Fibroblast of skin of left quadriceps (primary cell): ENCODE results near the gene PCP4L1.
A peak's percentile ranks its signal among the peaks of the same experiment; 100 is the strongest.
"Not testable (repeated sequence)": the region's sequence is repeated elsewhere in the genome, so short reads cannot be mapped to it uniquely, and the experiment has no call there.

Experiments
- DNase-seq, 2 experiments: peaks; one replicate each; pipeline ENCODE4 v3.0.0-alpha.2; 2013; ENCODE audit warnings: low read depth in 2 of 2

The PCP4L1 gene

DNA sequence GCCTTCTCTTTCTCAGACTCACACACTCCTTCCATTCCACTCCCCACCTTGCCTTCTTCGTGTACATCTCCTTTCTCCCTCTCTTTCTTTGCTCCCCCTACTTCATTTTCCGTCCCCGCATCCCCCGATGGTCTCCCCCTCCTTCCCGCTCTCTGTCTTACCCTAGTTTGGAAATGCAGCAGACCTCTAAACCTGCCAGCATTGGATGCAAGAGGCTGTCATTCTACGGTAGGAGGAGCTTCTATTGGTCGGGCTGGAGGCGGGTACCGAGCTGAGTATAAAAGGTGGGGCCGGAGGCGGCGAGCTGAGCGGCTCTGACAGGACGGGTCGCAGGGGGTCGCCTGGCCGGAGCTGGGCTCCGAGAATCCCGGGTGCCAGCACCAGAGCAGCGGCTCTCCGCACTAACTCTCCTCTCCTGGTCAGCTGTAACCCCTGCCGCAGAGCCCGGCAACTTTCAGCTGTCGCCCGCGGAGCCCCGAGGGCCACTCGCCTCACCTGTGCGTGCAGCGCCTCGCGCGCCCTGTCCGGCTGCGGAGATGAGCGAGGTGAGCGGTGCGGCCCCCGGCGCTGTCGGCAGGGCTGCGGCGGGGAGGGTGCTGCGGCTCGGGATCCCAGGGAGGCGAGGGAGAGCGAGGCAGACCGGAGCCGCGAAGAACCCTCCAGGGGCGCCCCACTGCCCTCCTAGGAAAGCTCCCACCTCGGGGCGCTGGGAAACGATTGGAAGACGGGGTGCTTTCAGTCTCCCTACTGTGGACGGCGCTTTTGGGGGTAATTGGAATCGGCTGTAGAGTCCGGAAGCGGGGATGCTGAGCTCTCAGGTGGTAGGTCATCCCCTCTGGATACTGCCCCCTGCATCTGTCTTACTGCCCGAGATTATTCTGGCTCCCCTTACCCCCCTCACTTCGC is at the start of gene PCP4L1:
Gene PCP4L1, plus strand, starts transcription at position 307 of the 906 bp plus-strand sequence. Its CDS starts 230 bp downstream, at position 537.
- peak; percentile 4 to 8 for DNase-seq

DNA sequence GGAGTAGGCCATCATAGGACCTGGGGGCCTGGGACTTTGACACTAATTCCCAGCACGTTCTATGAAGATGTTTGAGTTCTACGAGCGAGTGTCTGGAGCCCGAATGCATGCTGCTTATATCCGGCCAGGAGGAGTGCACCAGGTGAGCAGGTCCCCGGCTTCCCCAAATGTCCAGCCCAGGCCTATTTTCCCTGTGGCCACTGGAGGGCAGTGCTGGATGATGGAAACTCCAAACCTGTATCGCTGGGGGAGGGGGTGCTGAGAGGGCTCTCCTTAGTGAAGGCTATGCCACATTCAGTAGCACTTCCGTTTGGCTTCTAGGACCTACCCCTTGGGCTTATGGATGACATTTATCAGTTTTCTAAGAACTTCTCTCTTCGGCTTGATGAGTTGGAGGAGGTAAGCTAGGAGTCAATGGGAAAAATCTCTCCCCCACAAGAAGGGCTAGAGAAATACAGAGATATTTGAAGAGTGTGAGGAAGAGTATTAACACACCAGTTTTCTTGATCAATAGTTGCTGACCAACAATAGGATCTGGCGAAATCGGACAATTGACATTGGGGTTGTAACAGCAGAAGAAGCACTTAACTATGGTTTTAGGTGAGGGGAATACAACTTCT is 48.6 kb upstream of the PCP4L1 start:
- no peak for DNase-seq

DNA sequence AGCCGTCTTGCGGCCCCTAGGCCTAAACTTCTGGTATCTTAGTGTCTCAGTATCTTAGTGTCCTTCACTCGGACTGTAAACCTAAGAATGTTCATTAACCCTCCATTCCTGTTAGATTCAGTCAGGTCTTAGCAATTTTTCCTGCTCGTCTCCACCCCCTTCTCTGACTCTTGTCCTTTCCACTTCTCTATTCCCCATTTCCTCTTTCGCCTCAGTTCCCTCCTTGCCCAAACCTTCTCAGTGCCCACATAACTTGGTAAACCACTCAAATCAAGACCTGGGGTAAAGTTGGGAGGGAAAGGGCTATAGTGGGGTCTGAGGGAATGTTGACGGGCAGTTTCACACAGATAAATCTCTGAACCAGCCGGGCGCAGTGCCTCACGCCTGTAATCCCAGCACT is 44.2 kb upstream of the PCP4L1 start:
- DNase-seq, result no peak

DNA sequence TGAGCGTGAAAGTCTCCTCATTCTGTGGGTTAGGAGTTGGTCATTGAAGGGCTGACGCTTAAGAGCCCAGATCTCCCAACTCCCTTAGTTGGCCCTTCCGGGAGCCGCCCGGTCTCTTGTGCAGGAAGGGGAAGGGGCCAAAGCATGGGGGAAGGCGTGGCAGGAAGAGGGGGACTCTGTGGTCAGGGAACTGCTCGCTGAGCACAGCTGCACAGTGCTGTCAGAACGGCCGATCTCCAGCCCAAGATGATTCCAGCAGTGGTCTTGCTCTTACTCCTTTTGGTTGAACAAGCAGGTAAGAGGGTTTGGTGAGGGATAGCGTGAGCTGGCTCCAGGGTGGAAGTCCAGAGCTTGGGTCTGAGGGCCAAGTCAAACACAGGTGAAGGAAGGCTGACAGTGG is 43.5 kb upstream of the PCP4L1 start, which contains the start of gene FCER1G:
Gene FCER1G, plus strand, starts transcription at position 220 of the 400 bp plus-strand sequence. Its CDS starts 27 bp downstream, at position 247.
- no peak for DNase-seq

DNA sequence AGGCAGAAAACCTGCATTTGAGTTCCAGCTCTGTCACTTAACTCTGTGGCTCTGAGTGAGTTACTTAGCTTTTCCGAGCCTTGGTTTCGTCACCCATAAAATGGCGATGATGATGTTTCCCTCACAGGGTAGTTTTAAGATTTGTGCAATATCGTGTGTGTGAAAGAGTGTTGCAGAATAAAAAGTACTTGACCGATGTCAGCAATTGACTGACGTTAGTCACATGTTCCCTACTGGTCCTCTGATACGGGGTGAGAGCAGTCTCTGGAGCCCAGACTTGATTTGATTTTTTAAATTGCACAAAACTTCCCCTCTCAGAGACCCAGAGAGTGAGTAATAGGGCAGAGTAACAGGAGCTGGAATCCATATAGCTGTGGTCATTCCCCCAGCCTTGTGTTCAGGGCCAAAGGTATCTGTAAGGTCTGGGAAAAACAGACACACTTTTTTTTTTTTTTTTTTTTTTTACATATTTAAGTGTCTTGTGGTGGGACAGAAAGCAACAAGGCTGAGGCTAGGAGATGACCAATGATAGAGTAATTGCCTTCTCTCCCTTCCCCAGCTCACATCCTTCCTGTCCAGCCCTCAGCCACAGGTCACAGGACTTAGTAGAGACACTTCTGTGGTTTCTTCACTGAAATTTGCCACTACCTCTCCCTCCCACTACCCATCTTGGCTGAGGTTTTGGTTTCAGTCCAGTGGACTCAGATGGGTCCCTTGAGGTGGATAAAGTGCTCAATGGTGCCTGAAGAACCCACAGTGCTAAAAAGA is 41.4 kb upstream of the PCP4L1 start:
- no peak for DNase-seq

DNA sequence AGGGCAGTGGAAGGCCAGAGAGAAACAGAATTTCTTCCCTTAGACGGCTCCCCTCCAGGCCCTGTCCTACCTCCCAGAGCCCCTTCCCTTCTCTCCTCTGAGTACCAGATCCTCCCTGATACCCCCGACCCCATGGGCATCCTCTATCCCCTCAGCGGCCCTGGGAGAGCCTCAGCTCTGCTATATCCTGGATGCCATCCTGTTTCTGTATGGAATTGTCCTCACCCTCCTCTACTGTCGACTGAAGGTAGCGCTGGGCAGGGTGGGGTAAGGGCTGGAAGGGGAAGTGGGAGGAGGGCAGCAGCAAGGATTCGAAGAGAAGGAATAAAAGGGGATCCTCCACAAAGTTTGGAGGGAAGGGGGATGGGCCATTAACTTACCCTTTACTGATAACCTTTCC is 40.7 kb upstream of the PCP4L1 start:
- no peak for DNase-seq

DNA sequence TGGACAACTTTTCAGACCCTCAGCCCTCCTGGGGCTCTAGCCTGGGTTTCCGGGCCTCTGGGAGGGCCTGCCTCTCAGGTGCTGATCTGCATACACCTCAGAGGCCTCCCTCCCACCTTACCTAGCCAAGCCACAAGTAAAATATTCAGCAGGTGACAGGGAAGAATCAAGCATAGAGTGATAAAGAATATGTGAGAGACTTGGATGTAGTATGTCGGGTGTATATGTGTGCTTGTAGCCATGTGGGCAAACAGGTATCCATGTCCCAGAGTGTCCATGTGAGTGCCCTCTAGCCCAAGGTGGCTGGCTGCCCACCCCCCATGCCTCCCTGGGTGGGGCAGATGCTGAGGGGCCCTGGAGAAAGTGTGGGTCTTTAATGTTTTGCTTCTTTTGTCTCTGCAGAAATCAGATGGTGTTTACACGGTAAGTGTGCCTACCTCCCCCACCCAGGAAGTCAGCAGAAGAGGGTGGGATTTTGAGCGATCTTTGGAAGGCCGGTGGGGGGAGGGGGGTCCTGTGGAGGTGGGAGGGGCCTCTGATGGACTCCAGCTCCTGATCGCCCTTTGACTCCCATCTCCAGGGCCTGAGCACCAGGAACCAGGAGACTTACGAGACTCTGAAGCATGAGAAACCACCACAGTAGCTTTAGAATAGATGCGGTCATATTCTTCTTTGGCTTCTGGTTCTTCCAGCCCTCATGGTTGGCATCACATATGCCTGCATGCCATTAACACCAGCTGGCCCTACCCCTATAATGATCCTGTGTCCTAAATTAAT is 40.1 kb upstream of the PCP4L1 start:
- DNase-seq, result no peak

DNA sequence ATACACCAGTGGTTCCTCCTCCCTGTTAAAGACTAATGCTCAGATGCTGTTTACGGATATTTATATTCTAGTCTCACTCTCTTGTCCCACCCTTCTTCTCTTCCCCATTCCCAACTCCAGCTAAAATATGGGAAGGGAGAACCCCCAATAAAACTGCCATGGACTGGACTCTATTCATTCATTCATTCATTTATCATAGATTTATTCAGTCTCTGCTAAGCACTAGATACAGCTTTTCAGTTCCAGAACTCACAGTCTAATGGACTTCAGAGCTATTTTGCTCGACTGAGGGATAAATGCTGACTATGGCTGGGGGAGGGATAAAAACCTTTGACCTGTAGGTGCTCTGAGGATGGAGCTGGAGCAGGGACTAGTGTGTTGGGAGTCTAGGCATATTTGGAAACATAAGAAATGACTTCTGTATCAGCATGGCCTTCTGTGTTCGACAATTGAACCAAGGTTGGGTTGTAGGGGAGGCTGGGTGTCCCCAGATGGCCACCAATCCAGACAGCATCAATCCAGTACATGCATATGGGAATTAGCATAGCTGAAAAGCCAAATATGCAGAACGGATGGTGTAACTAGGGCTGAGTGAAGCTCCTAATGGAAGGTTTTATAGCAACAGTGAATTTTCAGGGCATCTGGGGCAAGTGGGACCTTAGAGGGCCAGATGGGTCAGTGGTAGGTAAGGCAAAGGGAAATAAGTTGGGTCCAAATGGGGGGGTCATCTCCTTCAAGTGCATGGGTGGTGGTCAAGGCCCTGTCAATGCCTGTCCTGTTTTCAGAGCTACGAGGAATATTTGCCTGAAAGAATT is 39.3 kb upstream of the PCP4L1 start:
- no peak for DNase-seq

DNA sequence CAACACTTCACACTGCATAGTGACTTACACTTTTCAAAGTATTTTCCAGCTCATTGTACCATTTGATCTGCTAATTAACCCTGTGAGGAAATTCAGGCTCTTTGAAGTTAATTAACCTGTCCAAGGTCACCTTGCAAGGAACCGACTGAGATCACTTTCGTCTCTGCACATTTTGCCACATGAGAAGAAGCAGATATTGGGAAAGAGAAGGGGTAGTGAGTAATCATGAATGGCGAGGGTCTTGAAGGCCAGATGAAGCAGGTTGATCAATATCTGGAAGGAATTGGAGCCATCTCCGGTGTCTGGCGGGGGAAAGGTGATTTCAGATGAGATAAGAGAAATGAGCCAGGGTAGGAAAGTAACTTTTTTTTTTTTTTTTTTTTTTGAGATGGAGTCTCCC is 38.5 kb upstream of the PCP4L1 start:
- no peak for DNase-seq

DNA sequence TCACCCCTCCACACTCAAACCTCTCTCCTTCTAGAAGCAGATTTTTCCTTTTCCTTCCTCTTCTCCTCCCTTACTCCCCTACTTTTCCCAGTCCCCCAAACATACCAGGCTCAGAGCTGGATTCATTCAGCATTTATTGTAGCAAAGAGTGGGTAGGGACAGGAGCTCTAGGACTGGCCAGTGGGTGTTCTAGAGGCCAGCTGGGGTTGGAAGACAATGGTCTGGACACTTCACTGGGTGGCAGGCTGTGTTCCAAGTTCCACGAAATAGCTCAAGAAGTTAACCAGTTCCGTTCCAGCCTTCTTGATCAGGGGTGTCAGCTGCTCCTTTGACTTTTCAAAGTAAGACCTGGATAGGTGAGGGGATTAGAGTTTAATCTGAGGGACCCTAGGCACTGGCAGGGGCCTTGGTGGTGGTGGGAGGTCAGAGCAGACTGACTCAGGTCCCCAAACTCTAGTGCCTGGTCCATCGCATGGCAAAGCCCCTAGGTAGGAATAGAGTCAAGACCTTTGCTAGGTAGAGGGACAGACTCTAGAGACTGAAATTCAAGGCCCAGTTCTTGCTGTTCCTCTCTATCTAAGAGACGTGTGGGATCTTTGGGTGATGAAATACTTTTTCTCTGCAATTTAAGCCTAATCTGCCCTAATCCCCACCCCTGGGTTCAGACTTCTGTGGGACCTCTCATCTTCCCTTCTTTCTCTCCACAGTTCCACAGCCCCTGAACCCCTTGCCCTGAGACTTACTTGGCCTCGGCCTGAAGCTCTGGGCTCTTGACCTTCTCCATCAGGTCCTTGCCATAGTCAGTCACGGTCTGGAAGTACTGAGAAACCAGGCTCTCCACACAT is 36.1 kb upstream of the PCP4L1 start:
- no peak for DNase-seq

DNA sequence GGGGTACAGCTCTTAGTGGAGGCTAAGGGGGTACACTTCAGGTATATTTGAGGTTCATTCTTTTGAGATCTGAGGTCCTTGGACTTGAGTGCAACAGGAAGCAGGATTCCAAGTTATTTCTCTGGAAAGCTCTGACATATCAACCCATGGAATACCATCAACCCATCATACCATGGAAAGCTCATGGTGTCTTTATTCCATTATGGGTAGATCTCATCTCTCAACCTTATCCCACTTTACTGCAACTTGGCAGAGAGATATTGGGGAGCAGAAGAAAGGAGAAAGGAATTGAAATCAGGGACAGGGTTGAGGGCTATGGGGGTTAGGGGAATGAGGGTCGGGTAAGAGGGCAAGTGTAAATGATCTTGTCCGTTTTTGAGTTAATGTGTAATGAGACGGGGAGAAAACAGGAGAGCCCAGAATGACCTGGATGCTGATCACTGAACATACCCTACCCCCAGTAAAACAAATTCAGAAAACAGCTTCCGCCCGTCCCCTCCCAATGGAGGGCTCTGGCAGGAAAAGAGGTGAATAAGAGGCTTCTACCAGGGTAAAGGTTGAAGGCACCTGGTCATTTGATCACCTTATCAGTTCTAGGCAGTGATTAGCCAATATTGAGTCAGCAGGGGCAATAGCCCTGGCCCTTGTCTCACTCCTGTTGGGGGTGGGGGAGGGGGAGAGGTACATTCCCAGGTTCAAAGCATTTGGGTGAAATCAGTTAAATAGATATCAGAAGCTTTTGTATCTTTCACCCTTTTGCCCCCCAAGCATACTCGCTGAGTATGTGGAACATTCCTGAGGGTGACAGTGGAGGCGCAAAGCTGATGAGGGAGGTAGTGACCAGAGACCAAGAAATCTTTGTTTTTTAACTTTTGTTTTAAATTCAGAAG is 34.5 kb upstream of the PCP4L1 start:
- DNase-seq, result no peak

DNA sequence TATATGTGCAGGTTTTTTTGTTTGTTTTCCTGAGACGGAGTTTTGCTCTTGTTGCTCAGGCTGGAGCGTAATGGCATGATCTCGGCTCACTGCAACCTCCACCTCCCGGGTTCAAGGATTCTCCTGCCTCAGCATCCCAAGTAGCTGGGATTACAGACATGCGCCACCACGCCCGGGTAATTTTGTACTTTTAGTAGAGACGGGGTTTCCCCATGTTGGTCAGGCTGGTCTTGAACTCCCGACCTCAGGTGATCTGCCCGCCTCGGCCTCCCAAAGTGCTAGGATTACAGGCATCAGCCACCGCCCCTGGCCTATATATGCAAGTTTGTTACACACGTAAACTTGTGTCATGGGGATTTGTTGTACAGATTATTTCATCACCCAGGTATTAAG is 33.9 kb upstream of the PCP4L1 start:
- not testable (repeated sequence) for DNase-seq

DNA sequence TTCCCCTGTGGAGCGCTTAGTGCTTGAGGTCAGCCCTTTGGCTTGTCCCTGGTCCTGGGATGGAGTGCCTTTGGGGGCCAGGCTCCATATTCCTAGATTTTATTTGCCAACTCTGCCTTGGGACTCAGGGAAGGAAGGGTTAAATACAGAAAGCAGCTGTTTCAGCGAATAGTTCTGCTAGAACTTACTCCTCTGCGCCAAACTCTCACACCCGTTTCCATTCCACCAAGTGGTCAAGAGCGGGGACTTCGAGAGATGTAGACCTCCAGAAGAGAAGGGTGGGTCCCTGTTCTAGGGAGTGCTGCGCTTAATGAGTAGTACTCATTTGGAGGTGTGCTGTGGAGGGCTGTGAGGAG is 33.4 kb upstream of the PCP4L1 start:
- no peak for DNase-seq

DNA sequence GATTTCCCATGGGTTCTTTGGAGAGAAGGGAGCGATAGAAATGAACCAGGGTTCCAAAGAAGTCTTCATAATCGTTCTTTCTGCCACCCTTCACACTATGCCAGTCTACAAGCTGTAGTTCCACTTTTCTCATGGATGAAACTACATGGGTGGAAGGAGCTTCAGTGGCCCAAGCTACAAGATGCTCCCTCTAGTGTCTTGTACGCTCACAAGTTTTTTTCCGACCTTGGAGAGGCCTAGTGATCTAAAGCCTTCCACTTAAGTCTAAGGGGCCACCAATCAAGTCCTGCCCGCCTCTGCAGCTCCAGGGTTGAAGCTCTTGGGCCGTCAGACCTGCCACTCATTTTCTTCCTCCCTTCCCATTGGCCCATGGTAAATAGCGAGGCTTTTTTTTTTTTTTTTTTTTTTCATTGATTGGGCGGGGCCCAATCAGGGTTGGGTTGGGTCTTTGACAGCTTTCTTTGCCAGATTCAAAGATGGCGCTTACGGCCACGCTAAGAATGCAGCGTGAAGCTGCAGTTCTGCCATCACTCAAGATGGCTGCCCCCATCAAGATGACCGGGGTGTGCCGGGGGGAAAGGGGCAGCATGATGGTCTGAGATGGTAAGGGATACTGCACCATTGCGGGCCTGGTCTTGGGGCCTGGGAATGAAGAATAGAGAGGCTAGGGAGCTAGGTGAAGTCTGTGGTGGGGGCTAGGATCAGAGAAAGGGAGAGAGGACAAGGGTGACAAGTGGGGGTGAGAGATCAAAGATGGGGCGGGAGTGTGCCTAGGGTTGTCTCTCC is 32.8 kb upstream of the PCP4L1 start, which contains the start of gene TOMM40L:
Gene TOMM40L, plus strand, starts transcription at position 527 of the 786 bp plus-strand sequence. CDS start 430 bp downstream, outside the sequence.
- DNase-seq, result peak; percentile 99

DNA sequence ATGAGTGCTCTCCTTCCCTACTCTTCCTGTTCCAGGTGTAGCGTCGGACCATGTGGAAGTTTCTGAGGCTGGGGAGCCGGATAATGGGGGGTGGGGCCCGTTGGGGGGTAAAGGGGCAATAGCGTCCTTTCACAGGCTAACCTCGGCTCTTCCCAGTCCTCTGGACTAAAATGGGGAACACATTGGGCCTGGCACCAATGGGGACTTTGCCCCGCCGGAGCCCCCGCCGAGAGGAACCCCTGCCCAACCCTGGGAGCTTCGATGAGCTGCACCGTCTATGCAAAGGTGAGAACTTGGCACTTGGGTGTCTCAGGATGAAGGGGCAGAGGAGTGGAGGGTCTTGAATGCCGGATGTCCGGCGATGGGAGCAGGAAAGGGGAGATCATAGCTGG is 32.2 kb upstream of the PCP4L1 start:
- no peak for DNase-seq

DNA sequence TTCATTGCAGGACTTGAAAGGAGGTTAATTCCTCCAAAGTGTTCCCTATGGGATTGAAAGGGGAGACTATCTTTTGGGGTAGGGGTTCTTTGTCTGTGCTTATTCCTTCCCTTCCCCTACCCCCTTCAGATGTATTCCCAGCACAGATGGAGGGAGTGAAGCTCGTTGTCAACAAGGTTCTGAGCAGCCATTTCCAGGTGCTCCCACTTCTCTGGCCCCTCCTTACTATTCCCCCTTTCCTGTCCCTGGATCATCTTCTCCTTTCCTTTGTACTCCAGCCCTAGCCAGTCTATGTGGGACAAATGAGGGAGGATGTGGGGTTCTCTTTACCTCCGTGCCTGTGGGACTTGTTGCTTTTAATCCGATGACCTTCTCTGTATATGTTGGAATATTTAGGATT is 31.8 kb upstream of the PCP4L1 start:
- DNase-seq, result no peak

DNA sequence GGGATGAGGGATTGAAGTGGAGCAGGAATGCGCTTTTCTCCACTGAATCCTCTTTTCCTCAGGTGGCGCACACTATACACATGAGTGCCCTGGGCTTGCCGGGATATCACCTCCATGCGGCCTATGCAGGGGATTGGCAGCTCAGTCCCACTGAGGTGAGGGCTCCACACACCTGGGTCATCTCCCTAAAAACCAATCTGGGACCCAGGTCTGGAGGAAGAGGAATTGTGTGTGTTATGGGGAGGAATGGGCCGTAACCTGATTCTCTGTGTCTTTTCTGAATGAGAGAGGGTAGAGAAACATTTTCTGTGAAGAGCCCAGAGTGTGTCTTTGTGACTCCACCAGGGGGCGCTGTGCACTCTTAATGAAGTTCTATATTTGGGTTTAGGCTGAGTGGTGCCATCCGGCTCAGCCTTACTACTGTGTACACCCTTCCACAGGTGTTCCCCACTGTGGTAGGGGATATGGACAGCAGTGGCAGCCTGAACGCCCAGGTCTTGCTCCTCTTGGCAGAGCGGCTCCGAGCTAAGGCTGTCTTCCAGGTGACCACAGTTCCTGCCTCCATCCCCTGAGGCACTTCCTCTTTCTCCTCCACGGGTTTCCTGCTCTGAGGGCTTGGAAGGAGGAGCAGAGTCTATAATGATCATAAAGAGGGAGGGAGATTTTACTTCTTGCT is 31.2 kb upstream of the PCP4L1 start:
- peak; percentile 26 to 39 for DNase-seq
